ENCODE data around the gene CYP27A1. TPM values are rescaled to one million over a fixed set of nuclear protein-coding genes. Genes with fewer than 3 reads are reported as not detected.
"Not testable (repeated sequence)": the region's sequence is repeated elsewhere in the genome, so short reads cannot be mapped to it uniquely, and the experiment has no call there.

CYP27A1 gene
- polyA plus RNA-seq (ENCODE audit: insufficient read length), result 21.2 TPM

- no peak for DNase-seq (ENCODE audit: low read depth)
Observed at GRCh38 chr2:218781691-218782527, at the start of gene CYP27A1. Gene CYP27A1 (plus strand): TSS chr2:218782147. CDS start chr2:218782183, 36 bp downstream.

- DNase-seq (ENCODE audit: low read depth), result no peak
Observed at GRCh38 chr2:218732761-218733158, 49.2 kb upstream of the CYP27A1 start.

- DNase-seq (ENCODE audit: low read depth), result no peak
Observed at GRCh38 chr2:218733171-218734021, 48.6 kb upstream of the CYP27A1 start.

- no peak for DNase-seq (ENCODE audit: low read depth)
Observed at GRCh38 chr2:218734190-218734975, 47.6 kb upstream of the CYP27A1 start.

GRCh38 chr2:218736531-218736930, 45.4 kb upstream of the CYP27A1 start:
- no peak for DNase-seq (ENCODE audit: low read depth)

GRCh38 chr2:218743068-218743467, 38.9 kb upstream of the CYP27A1 start:
- no peak for DNase-seq (ENCODE audit: low read depth)

GRCh38 chr2:218744615-218745014, 37.3 kb upstream of the CYP27A1 start:
- no peak for DNase-seq (ENCODE audit: low read depth)

GRCh38 chr2:218745160-218745558, 36.8 kb upstream of the CYP27A1 start:
- no peak for DNase-seq (ENCODE audit: low read depth)

- peak; percentile 35 for DNase-seq (ENCODE audit: low read depth)
Observed at GRCh38 chr2:218745559-218746469, 36.1 kb upstream of the CYP27A1 start.

GRCh38 chr2:218746470-218746795, 35.5 kb upstream of the CYP27A1 start:
- DNase-seq (ENCODE audit: low read depth), result no peak

- no peak for DNase-seq (ENCODE audit: low read depth)
Observed at GRCh38 chr2:218746960-218747359, 35.0 kb upstream of the CYP27A1 start.

- DNase-seq (ENCODE audit: low read depth), result no peak
Observed at GRCh38 chr2:218748741-218749441, 33.1 kb upstream of the CYP27A1 start.

- DNase-seq (ENCODE audit: low read depth), result no peak
Observed at GRCh38 chr2:218754201-218754600, 27.7 kb upstream of the CYP27A1 start.

GRCh38 chr2:218754781-218755180, 27.2 kb upstream of the CYP27A1 start:
- DNase-seq (ENCODE audit: low read depth), result no peak

GRCh38 chr2:218755198-218755566, 26.8 kb upstream of the CYP27A1 start:
- DNase-seq (ENCODE audit: low read depth), result no peak

GRCh38 chr2:218755567-218756404, 26.2 kb upstream of the CYP27A1 start:
- no peak for DNase-seq (ENCODE audit: low read depth)

- no peak for DNase-seq (ENCODE audit: low read depth)
Observed at GRCh38 chr2:218756599-218757377, 25.2 kb upstream of the CYP27A1 start.

- DNase-seq (ENCODE audit: low read depth), result no peak
Observed at GRCh38 chr2:218761795-218762194, 20.2 kb upstream of the CYP27A1 start.

GRCh38 chr2:218772759-218773158, 9.2 kb upstream of the CYP27A1 start:
- DNase-seq (ENCODE audit: low read depth), result not testable (repeated sequence)
